Neural cell (in vitro differentiated cells): ENCODE results near the gene MXD4.

Experiments used
- CTCF ChIP-seq: fragments of 450-650 bp; IDR thresholded peaks from 2 replicates; pipeline ENCODE4 v1.5.1; 2014; ENCODE audit warnings: antibody characterized with exemption, mild to moderate bottlenecking, moderate library complexity; ENCODE audit not compliant: poor library complexity, severe bottlenecking
- EZH2 ChIP-seq: fragments of 200-600, 300-800 bp; shearing (Covaris generic), sonication (generic); IDR thresholded peaks from 2 replicates; pipeline ENCODE4 v1.6.1; 2014; ENCODE audit warnings: antibody characterized with exemption, low read length, borderline replicate concordance, mild to moderate bottlenecking; ENCODE audit not compliant: insufficient read depth, poor library complexity, severe bottlenecking
- POLR2AphosphoS5 ChIP-seq: IDR thresholded peaks from 2 replicates; pipeline ENCODE4 v1.6.1; 2012
- RAD21 ChIP-seq: fragments of 450-650 bp; conservative IDR thresholded peaks from 2 replicates; pipeline ENCODE4 v1.6.1; 2014; ENCODE audit warnings: antibody characterized with exemption, mild to moderate bottlenecking, moderate library complexity
- REST ChIP-seq: IDR thresholded peaks from 2 replicates; pipeline ENCODE4 v1.6.1; 2012; ENCODE audit warnings: borderline replicate concordance

GRCh38 chr4:2306773-2307410 lies 45.0 kb upstream of the MXD4 start:
- no peak for TF ChIP-seq RAD21
- no peak for TF ChIP-seq REST
- TF ChIP-seq CTCF, result no peak
- TF ChIP-seq EZH2, result no peak
- TF ChIP-seq POLR2AphosphoS5, result no peak
